GM21526 (cell line): ENCODE results near the gene GNB3.

Experiments
- ATAC-seq: cut with Tn5 transposase; IDR thresholded peaks from one replicate; pipeline ENCODE4 v1.9.1; 2021; ENCODE audit warnings: moderate library complexity; ENCODE audit not compliant: unreplicated experiment, low FRiP score

Gene GNB3

DNA sequence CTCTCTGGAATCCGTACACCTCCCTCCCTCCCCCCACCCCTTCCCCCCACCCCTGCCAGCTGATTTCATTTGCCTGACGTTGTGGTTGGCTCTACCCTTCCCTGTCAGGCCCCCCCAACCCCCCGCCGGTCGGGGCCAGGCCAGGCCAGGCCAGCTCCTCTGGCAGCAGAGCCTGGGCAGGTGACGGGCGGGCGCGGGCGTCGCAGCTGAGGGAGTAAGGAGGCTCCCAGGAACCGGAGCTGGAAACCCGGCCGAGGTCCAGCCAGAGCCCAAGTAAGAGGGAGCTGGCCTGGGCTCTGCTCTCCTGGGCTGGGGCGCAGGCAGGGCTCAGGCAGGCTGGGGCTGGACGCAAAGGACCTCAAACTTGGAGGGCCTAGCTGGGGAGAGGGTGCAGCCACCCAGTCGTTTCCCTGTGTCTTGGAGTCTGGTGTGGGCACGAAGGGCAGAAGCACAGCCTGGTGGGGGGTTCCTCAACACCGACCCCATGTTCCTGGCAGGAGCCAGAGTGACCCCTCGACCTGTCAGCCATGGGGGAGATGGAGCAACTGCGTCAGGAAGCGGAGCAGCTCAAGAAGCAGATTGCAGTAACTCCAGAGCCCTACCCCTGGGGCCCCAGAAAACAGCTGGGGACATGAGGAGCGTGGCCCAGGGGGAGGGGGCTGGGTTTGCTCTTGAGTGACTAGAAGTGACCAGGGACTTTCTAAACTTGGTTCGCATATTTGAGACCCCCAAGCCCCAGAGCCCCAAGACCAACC is at the start of gene GNB3:
Gene GNB3 (plus strand): TSS at position 165 of the 755 bp plus-strand sequence. CDS start 363 bp downstream, at position 528.
- no peak for ATAC-seq

DNA sequence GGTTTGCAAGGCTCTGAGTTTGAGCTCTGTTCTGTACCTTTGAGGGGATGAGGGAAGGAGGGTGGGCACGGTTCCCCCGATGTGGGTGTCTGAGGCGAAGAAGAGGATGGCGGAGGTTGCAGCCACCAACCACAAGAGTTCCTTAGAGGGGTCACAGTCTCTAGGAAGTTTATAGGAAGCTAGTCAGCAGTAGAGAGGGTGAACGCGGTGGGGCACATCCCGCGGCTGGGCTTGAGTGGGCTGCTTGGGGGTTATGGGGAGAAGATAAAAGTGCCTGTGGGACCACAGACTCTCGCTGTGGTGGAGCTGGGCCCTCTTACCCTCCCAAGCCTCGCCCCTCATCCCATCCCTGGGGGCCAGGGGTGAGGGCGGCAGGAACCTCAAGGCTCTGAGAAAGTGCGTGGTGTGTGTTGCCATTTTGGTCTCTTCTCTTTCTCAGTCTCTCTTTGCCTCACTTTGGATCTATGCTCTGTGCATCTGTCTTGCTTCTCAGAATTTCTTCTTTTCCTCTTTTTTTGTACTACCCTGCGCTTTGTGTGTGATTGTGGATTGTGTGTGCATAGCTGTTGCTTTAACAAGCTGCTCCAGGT is 48.7 kb upstream of the GNB3 start:
- ATAC-seq = no peak

DNA sequence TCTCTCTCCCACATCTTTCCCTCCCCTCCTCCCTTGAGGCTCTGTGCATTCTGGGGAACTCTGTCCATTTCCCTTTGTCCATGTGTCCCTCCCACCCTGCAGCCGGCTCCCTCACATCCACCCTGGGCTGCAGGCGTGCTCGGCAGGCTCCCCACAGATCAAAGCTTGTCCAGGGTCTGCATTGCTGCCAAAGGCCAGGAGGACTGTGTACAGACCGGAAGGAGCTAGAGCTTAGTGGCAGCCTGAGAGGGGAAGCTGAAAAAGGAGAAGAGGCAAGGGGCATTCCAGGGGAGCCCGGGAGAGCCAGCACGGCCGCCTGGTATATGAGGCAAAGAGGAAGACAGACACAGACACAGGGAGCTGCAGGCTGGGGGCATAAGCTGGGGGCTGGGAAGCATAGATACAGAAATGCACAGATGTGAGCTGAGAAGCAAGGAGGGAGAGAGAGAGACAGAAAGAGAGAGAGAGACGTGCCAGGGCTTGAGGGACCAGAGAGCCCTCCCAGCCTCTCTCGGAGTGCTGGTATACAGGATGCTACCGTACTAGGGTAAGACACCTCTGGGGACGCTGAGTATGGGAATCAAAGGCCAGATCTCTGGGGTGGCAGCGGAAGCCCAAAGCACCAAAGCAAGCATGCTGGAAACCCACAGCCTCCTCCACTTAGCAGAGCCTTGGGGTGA is 48.1 kb upstream of the GNB3 start:
- no peak for ATAC-seq

DNA sequence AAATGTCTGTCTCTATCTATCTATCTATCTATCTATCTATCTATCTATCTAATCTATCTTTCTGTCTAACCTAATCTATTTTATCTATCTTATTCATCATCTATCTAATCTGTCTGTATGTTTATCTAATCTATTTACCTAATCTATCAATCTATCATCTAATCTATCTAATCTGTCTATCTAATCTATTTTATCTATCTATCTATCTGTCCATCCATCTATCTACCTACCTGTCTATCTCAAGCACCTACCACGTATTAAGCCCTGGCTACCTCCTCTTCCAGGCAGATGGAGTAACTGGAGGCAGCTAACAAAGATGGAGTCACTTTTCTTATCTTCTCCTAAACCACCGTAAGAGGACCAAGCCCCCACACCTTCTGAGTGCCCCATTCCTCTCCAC is 45.6 kb upstream of the GNB3 start:
- ATAC-seq = no peak

DNA sequence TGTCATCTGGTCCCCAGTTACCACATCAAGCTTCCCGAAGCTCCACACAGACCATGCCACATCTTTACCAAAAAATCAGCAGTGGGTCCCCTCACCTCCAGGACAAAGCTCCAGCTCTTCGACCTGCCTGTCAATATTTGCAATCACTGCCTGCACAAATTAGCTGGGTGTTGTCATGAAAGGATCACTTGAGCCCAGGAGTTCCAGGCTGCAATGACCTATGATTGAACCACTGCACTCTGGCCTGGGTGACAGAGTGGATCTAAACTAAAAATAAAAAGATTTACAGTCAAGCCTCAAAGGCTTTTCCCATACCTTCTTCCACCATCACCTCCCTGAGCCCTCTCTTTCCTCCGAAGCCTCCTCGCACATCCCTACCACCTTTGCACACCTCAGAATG is 44.1 kb upstream of the GNB3 start:
- no peak for ATAC-seq

DNA sequence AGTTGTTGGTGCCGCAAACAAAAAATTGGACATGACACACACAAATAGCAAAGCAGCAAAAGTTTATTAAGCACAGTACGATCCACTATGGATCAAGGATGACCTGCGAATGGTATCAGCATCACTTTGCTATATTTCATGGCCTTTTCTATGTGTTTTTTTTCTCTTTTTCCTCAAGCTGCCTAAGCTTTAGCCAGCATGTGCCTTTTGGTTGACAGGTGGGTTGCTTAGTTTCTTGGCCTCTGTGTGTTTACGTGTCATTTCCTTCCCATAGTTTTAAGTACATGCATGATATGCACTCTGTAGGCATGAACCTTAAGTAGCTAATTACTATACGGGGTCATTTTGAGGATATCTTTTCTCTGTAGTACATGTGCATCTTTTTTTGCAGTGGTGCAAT is 41.6 kb upstream of the GNB3 start:
- no peak for ATAC-seq

DNA sequence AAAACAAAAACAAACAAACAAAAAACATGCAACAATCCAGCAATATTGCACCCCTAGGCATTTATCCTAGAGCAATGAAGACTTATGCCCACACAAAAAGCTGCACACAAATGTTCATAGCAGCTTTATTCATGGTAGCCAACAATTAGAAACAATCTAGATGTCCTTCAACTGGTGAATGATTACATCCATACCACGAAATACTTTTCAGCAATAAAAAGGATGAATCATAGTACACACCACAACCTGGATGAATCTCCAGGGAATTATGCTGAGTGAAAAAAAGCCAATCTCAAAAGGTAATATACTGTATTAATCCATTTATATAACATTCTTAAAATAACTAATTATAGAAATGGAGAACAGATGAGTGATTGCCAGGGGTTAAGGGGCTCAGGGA is 33.6 kb upstream of the GNB3 start:
- no peak for ATAC-seq

DNA sequence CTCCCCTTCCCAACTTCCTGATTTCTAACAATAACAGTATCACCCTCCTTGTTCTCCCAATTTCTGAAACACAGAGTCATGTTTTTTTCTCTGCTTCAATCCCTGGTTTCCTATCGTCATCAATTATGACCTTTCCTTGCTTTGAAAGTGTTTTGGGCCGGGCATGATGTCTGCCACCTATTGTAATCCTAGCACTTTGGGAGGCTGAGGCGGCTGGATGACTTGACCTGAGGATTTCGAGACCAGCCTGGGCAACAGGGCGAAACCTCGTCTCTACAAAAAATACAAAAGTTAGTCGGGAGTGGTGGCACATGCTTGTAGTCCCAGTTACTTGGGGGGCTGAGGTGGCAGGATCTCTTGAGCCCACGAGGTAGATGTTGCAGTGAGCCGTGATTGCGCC is 31.7 kb upstream of the GNB3 start:
- ATAC-seq = no peak

DNA sequence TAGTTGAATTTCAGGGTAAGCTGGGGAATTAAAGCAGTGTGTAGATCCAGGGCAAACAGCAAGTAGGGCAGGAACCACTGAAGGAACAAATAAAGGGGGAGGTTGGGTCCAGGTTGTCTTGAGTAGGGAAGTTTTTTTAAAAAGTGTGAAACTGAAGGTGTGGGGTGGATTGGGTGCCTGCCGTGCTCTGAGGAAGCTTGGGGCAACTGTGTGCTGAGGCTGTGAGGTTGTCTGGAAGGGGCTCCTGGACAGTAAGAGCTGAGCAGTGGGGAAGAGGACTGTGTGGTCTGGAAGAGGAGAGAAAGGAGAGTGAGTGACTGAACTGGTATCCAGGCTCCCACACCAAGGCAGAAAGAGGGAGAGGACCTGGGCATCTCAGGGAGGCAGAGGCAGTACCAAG is 30.0 kb upstream of the GNB3 start:
- ATAC-seq = no peak

DNA sequence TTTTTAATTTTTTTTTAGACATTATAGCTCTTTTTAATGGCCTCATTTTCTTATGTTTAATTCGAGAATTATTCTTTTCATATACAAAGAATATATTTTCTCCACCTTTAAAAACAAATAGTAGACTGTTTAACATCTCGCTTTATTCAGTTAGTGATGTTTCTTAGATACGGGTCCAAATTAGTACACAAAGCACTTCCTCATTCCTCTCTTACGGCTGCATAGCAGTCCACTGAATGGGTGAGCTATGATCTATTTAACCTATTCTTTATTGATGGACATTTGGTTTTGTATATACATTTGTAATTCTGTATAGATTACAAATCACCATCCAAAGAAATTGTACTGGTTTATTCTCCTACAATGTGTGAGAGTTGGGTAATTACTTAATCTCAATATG is 27.4 kb upstream of the GNB3 start:
- ATAC-seq = no peak

DNA sequence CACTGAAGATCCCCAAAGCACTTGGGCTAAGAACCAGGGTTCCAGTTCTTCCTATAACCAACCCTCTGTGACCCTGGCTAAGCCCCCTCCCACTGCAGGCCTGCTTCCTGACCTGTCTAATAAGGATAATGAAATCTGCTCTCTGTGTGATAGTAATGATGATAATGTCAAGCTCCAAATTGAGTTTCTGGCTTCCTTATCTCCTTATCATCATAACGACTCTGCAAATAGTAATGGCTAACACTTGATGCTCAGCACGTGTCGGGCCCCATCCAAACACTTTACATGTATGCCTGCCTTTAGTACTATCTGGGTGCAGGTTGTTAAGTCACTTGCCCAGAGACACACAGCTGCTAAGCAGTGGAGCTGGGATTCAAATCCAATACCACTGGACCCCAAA is 24.1 kb upstream of the GNB3 start:
- no peak for ATAC-seq

DNA sequence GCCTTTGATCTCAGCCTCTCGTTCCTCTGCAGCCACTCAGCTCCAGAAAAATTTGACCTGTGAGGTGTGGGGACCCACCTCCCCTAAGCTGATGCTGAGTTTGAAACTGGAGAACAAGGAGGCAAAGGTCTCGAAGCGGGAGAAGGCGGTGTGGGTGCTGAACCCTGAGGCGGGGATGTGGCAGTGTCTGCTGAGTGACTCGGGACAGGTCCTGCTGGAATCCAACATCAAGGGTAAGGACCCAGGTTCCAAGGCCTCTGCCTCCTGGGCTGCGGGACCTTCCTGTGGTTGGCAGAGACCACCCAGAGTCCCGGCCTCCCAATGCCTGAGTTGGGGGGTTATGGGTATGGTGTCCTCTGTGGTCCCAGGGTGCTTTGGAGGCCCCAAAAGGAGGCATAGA is 23.6 kb upstream of the GNB3 start:
- no peak for ATAC-seq

DNA sequence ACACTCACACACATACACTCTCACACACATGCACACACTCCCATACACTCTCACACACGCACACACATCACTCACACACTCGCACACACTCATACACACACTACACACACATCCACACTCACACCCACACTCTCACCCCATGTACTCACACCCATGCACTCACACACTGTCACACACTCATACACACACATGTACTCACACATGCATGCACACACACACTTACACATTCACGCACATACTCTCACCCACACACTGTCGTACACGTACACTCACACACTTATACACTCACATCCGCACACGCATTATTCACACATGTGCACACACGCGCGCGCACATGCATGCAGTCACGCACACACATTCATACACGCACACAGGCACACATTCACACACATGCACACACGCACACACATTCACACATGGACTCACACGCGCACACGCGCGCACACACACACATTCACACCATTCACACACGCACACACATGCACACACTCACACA is 23.0 kb upstream of the GNB3 start:
- ATAC-seq = no peak

DNA sequence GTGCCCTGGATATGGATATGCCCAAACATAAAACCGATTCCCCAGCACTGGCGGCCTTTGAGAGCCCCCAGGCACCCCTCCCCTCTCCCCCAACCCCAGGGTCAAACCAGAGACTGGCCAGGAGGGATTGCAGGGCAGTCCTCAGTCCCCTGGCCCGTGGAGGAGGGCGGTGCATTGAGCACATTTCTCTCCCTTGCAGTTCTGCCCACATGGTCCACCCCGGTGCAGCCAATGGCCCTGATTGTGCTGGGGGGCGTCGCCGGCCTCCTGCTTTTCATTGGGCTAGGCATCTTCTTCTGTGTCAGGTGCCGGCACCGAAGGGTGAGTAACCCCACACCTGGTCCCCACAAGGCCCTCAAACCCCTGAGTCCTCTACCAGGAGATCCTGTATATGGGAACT is 22.5 kb upstream of the GNB3 start:
- ATAC-seq = no peak

DNA sequence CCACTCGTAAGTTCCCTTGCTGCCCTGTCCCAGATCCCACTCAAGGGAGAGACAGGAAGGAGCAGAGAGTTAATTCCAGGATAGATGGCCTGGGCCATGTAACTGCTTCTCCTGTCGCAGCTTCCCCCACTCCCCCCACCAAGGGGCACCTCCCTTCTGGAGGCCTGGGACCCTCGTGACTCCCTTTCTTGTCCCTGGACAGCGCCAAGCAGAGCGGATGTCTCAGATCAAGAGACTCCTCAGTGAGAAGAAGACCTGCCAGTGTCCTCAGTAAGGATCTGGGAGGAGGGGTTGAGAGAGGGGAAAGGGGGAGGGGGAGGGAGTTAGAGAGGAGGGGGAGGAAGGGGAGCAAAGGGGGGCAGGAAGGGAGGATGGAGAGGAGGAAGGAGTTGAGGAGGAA is 22.1 kb upstream of the GNB3 start:
- ATAC-seq = no peak

DNA sequence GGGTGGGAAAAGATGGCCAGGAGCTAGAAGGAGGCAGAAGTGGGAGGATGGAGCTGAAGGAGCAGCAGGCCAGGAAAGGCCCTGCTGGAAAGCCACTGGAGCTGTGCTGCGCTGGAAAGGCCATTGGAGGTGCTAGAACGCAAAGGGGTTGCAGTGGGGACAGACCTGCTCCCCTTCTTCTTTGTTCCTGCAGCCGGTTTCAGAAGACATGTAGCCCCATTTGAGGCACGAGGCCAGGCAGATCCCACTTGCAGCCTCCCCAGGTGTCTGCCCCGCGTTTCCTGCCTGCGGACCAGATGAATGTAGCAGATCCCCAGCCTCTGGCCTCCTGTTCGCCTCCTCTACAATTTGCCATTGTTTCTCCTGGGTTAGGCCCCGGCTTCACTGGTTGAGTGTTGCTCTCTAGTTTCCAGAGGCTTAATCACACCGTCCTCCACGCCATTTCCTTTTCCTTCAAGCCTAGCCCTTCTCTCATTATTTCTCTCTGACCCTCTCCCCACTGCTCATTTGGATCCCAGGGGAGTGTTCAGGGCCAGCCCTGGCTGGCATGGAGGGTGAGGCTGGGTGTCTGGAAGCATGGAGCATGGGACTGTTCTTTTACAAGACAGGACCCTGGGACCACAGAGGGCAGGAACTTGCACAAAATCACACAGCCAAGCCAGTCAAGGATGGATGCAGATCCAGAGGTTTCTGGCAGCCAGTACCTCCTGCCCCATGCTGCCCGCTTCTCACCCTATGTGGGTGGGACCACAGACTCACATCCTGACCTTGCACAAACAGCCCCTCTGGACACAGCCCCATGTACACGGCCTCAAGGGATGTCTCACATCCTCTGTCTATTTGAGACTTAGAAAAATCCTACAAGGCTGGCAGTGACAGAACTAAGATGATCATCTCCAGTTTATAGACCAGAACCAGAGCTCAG is 21.4 kb upstream of the GNB3 start:
- no peak for ATAC-seq

DNA sequence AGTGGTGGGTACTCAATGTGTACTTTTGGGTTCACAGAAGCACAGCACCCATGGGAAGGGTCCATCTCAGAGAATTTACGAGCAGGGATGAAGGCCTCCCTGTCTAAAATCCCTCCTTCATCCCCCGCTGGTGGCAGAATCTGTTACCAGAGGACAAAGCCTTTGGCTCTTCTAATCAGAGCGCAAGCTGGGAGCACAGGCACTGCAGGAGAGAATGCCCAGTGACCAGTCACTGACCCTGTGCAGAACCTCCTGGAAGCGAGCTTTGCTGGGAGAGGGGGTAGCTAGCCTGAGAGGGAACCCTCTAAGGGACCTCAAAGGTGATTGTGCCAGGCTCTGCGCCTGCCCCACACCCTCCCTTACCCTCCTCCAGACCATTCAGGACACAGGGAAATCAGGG is 20.6 kb upstream of the GNB3 start:
- no peak for ATAC-seq

DNA sequence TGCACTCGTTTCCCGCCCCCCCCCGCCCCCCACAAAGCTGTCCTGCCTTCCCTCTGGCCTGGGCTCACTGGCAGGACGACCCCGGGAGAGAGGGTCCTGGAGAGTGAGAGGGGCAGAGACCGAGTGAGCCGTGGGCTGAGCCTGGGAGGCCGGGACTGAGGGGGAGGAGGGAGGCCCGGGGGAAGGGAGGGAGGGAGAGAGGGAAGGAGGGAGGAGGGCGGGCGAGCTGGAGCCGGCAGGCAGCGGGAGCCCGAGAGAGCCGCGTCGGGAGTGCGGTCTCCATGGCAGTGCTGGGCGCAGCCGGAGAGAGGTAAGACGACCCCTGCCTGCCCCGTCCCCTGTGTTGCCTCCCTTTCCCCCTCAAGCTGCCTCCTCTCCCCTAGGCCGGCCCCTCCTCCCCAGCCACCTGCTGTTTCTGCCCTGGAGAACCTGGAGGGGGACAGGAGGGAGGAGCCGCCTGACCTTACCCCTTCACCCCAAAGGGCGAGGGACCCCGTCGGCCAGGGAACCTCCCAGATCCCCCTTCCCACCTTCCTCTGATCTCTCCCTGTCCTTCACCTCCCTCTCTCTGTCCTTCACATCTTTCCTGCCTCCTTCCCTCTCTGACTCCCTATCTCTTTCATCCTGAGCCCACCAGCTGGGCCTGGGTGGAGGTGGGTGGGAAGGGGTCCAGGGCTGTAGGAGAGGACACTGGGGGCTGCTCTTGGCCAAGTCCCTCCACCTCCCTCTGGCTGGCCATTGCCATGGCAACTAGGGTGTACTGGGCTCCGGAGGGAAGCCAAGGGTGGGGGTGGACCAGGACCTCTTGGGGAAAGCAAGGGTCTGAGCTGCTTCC is 18.9 kb upstream of the GNB3 start, which contains the start of gene GPR162:
Gene GPR162 (plus strand): TSS at position 231 of the 835 bp plus-strand sequence. CDS start 2,078 bp downstream, outside the sequence.
- no peak for ATAC-seq

DNA sequence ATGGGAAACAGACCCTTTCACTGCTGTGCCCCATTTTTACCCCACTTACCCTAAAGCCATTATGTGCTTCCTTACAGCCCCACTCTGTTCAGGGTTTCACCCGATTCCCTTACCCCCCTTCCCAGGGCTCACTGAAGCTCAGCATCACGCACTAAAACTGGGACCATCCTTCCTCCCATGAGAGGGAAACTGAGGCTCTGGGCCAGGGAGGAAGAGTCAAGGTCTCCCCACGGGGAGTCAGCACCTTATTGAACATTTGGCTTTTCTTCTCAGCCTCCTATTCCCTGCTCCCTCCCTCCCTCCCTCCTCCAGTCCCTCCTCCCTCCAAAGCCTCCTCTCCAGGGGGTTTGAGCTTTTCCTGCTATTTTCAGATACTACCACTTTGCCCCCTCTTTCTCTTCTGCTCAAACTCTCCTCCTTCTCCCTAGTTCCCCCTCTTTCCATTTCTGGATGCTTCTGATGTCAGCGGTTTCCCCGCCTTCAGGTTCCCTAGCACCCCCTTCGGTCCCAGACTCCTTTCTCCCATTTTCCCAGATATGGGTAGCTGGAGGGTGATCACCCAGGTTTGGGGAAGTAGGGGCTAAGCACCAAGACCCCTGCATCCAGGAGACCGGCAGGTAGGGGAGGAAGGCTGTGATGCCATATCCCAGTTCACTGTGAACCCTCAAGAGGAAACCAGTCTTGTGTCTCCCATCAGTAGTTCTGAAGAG is 18.1 kb upstream of the GNB3 start:
- ATAC-seq = no peak
